IPS DF 6.9 (cell line): ENCODE data around the gene CISD3.

Experiments used
- DNase-seq: peaks from one replicate; pipeline ENCODE4 v3.0.0-alpha.2; 2013; ENCODE audit warnings: low read depth, low spot score
- H3K27ac ChIP-seq: one replicate; pipeline ENCODE4 v1.5.1; 2013; ENCODE audit warnings: low read length, control low read depth
- H3K27me3 ChIP-seq: 2 replicates; pipeline ENCODE4 v1.6.1; 2013; ENCODE audit warnings: mild to moderate bottlenecking, low read length; ENCODE audit not compliant: control insufficient read depth, insufficient read depth
- H3K36me3 ChIP-seq: 2 replicates; pipeline ENCODE4 v1.6.1; 2013; ENCODE audit warnings: low read length; ENCODE audit not compliant: control insufficient read depth, insufficient read depth
- H3K4me1 ChIP-seq: 2 replicates; pipeline ENCODE4 v1.6.1; 2013; ENCODE audit warnings: low read length; ENCODE audit not compliant: control insufficient read depth, insufficient read depth
- H3K4me3 ChIP-seq: 2 replicates; pipeline ENCODE4 v1.5.1; 2013; ENCODE audit warnings: mild to moderate bottlenecking, low read length
- H3K9me3 ChIP-seq: 2 replicates; pipeline ENCODE4 v1.6.1; 2013; ENCODE audit warnings: low read length, inconsistent platforms; ENCODE audit not compliant: control insufficient read depth, insufficient read depth
- WGBS: extraction: QIAGEN DNeasy Blood & Tissue Kit; methylation state at CpG from one replicate; pipeline ENCODE4 v1.1.7; 2013; ENCODE audit warnings: mixed read lengths, missing lambda C conversion rate; ENCODE audit not compliant: insufficient read length, insufficient coverage; 5-methylcytosine and 5-hydroxymethylcytosine counted together

Gene CISD3

DNA sequence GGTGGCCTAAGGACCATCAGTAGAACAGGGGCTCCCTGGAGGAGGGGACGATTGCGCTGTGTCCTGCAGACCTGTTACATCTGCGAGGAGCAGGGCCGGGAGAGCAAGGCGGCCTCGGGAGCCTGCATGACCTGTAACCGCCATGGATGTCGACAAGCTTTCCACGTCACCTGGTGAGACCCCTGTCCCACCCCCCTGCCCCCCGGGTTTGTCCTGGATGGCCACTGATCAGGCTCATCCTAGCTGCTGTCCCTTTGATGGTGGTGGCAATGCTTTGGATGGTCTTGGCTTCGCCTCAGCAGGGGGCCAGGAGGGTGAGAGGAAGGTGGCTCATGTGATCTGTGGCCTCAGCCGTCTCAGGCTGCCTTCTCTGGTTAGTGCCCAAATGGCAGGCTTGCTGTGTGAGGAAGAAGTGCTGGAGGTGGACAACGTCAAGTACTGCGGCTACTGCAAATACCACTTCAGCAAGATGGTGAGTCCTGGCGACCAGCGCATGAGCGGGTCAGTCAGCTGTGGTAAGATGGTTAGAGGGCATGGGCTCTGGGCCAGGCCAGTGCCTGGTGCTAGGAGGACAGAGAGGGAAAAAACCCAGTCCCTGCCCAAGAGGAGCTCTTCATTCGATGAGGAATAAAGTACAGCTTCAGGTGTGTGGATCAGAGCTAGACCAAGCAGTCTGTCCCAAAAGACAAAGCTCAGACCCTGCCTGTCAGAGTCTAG, 20.9 kb upstream of the CISD3 start:
- Histone ChIP-seq H3K27ac (no peak overlapping the region), H3K9me3 (no peaks in the 10 kb centered on the region), H3K27me3 (peaks cover 19% of the 10 kb centered on the region), H3K4me3 (no peak overlapping the region), H3K4me1 (peaks cover 17% of the 10 kb centered on the region), H3K36me3 (no peaks in the 10 kb centered on the region)
- no peak for DNase-seq
- WGBS: no CpG with 5 or more reads among the region's 18 CpGs

DNA sequence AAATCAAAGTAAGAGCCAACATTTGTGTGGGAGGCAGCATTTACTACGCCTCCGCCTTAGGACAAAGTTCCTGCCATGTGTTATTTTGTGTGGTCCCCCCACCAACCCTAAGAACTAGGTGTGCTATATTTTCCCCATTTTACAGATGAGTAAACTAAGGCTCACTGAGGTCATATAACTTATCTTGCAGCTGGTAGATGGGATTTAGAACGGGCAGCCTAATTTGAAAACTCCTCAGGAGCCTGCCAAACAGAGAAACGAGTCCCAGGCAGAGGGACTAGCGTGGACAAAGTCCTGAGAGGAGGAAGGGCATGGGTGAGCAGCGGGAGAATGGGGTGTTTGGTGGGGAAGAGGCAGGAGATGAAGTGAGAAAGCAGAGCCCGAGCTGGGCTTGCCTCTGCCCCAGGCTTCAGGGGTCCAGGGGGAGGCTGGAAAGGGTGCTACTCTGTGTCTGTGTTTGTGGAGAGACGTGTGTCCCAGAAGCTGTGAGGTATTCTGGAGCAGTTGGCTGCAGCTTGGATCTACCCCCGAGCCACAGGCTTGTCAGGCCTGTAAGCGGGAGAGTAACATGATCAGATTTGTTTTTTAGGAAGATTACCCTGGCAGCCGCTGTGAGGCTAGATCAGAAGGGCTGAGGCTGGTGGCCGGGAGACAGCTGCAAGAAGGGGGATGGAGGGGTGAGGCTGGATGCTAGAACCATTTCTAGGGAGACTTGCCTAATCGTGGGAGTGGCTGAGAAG, 20.1 kb upstream of the CISD3 start:
- Histone ChIP-seq H3K4me3 (no peak overlapping the region), H3K36me3 (no peaks in the 10 kb centered on the region), H3K27me3 (peaks cover 16% of the 10 kb centered on the region), H3K4me1 (peaks cover 16% of the 10 kb centered on the region), H3K9me3 (no peaks in the 10 kb centered on the region), H3K27ac (no peak overlapping the region)
- WGBS: no CpG with 5 or more reads among the region's 13 CpGs
- no peak for DNase-seq

DNA sequence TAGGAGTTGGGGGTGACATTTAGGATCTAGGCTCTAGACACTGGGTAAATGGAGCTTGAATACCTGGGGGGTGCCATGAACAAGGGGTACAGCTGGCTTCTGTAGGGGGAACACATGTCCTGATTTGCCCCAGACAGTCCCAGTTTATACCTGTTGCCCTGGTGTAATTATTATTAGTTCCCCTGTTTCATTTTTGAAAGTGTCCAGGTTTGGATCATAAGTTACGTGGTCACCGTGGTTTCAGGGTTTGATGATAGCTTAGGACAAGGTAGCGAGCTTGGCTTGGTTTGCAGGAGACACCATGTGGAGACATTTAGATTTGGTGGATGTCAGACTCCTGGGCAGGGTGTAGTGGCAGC, 19.6 kb upstream of the CISD3 start:
- no peak overlapping the region for H3K27ac ChIP-seq
- H3K36me3 ChIP-seq: no peaks in the 10 kb centered on the region
- no peak for DNase-seq
- no peak overlapping the region for H3K4me3 ChIP-seq
- peaks cover 16% of the 10 kb centered on the region for H3K27me3 ChIP-seq
- H3K4me1 ChIP-seq: peaks cover 21% of the 10 kb centered on the region
- no peaks in the 10 kb centered on the region for H3K9me3 ChIP-seq
- no CpG with 5 or more reads among the region's 3 CpGs for whole genome bisulfite sequencing

DNA sequence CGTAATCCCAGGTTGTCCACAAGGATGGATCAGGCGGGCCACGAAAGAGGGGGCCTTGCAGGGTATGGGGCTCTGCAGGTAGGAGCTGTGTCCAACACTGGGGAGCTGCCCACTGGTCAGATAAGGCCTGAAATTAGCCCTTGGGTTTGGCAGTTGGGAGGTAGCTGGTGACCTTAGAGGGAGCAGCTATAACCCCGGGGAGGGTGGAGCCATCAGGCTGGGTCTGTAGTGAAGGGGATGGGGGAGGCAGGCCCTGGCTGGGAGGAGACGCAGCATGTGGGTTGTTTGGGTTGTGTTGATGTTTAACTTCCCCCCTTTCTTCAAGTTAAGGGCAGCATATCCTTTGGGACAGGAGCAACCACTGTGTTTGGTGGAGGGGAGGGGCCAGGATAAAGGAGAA, 19.2 kb upstream of the CISD3 start:
- no peaks in the 10 kb centered on the region for H3K36me3 ChIP-seq
- H3K4me1 ChIP-seq: peaks cover 21% of the 10 kb centered on the region
- no peak overlapping the region for H3K4me3 ChIP-seq
- H3K27ac ChIP-seq: no peak overlapping the region
- H3K9me3 ChIP-seq: no peaks in the 10 kb centered on the region
- H3K27me3 ChIP-seq: peaks cover 16% of the 10 kb centered on the region
- WGBS: no CpG with 5 or more reads among the region's 5 CpGs
- DNase-seq: no peak

DNA sequence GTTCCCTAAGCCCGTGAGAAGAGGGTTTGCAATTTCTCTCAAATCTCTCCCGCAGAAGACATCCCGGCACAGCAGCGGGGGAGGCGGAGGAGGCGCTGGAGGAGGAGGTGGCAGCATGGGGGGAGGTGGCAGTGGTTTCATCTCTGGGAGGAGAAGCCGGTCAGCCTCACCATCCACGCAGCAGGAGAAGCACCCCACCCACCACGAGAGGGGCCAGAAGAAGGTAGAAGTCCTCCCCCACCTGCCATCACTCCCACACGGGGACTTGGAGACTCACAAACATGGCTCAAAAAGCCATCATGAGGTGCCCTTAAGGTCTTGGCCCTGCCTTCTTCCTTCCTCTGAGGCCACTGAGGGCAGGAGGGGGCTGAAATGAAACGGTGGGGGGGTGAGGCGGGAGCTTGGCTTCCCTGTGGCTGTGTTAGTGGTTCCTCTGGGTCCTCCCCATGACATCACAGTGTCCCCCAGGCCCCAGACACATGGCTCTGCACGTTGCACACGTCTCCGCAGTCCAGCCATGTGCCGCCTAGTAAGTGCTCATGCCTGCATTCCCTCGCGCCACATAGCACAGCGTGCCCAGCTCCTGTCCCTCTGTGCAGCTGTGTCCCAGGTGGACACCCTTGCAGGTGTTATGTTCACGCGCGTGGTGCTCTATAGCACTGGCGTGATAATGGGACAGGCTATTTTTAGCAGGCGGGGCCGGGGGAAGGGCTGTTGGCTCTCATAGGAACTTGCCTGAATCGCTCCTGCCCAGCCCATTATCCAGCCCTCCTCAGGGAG, 18.2 kb upstream of the CISD3 start:
- Histone ChIP-seq H3K9me3 (no peaks in the 10 kb centered on the region), H3K4me1 (peaks cover 19% of the 10 kb centered on the region), H3K4me3 (no peak overlapping the region), H3K36me3 (no peaks in the 10 kb centered on the region), H3K27me3 (peaks cover 8% of the 10 kb centered on the region; the same call in 1 of the 2 replicates), H3K27ac (no peak overlapping the region)
- DNase-seq: no peak
- no CpG with 5 or more reads among the region's 26 CpGs for WGBS

DNA sequence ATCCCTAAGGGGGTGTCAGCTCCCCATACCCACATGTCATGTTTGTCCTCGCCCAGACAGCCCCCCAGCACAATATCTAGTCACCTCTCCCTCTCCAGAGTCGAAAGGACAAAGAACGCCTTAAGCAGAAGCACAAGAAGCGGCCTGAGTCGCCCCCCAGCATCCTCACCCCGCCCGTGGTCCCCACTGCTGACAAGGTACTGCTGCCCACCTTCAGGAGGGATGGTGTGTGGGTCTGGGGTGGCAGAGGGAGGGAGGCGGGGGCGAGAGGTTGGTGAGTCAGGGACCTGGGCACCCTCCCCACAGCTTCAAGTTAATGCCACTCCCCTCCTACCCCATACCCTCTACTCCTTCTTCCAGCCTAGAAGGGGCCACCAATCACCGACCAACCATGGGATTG, 17.5 kb upstream of the CISD3 start:
- no CpG with 5 or more reads among the region's 10 CpGs for WGBS
- DNase-seq: no peak
- Histone ChIP-seq H3K9me3 (no peaks in the 10 kb centered on the region), H3K4me3 (no peak overlapping the region), H3K27me3 (peaks cover 3% of the 10 kb centered on the region; the same call in 1 of the 2 replicates), H3K36me3 (no peaks in the 10 kb centered on the region), H3K4me1 (peaks cover 14% of the 10 kb centered on the region), H3K27ac (no peak overlapping the region)

DNA sequence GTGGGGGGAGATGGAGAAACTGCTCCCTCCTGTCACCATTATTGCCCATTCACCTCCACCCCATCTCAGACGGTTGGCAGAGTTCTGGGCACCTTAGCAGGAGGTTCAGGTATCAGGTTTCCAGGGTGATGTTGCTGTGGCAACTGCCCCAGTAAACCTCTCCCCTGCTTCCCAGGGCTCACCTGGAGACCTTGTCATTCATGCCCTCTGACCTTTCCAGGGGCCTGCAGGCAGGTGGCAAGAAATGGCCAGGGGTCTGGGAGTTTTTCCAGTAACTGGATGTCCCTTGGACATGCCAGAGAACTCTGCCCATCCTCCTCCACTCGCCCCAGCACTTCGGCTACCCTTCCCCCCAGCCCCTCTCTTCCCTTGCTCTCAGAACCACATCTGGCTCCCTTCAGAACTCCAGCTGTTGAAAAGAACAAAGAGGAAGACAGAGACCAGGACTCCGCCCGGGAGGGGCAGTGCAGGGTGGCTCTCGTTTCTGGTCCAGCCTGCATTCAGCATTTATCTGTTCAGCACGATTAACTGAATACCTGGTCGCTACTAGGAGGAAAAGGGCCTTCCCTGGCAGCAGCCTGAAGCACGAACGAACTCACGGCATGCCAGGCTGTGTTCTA, 16.6 kb upstream of the CISD3 start:
- no peak for DNase-seq

DNA sequence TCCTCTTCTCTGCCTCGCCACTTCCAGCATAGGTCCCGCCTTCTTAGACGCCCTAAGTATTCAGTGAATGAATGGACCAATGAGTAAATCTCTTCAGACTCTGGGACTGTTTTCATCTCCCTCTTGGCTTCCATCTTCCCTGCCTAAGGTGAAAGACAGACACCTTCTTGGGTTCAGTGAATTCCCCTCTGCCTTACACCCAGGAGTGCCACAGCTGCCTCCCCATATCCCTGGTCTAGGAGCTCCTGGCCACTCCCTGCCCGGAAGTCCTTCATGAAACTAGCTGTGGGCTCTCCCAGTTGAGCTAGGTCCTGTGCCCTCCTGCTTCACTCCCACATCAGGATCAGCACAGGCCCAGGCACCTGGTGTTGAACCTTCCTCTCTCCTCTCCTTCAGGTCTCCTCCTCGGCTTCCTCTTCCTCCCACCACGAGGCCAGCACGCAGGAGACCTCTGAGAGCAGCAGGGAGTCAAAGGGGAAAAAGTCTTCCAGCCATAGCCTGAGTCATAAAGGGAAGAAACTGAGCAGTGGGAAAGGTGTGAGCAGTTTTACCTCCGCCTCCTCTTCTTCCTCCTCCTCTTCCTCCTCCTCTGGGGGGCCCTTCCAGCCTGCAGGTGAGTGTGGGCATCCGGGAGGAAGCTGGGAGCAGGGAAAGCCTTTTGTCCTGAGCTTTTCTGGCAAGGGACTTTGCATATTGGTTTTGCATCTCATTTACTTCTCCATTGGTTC, 14.8 kb upstream of the CISD3 start:
- H3K27me3 ChIP-seq: no peaks in the 10 kb centered on the region

More for the DNA sequence above, 16.6 kb upstream of the CISD3 start:
- Histone ChIP-seq H3K36me3 (no peaks in the 10 kb centered on the region), H3K4me3 (no peak overlapping the region), H3K27ac (no peak overlapping the region), H3K4me1 (peaks cover 14% of the 10 kb centered on the region), H3K27me3 (no peaks in the 10 kb centered on the region), H3K9me3 (no peaks in the 10 kb centered on the region)
- WGBS: no CpG with 5 or more reads among the region's 11 CpGs

DNA sequence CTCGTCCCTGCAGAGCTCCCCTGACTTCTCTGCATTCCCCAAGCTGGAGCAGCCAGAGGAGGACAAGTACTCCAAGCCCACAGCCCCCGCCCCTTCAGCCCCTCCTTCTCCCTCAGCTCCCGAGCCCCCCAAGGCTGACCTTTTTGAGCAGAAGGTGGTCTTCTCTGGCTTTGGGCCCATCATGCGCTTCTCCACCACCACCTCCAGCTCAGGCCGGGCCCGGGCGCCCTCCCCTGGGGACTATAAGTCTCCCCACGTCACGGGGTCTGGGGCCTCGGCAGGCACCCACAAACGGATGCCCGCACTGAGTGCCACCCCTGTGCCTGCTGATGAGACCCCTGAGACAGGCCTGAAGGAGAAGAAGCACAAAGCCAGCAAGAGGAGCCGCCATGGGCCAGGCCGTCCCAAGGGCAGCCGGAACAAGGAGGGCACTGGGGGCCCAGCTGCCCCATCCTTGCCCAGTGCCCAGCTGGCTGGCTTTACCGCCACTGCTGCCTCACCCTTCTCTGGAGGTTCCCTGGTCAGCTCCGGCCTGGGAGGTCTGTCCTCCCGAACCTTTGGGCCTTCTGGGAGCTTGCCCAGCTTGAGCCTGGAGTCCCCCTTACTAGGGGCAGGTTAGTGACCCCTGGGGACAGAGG, 13.7 kb upstream of the CISD3 start:
- no peak for DNase-seq
- Histone ChIP-seq H3K36me3 (no peaks in the 10 kb centered on the region), H3K27ac (no peak overlapping the region), H3K4me3 (no peak overlapping the region), H3K4me1 (peaks cover 21% of the 10 kb centered on the region), H3K27me3 (peaks cover 2% of the 10 kb centered on the region; the same call in 1 of the 2 replicates), H3K9me3 (no peaks in the 10 kb centered on the region)
- WGBS: no CpG with 5 or more reads among the region's 18 CpGs

More for the DNA sequence above, 14.8 kb upstream of the CISD3 start:
- no CpG with 5 or more reads among the region's 9 CpGs for WGBS
- no peak overlapping the region for H3K4me3 ChIP-seq
- no peaks in the 10 kb centered on the region for H3K36me3 ChIP-seq
- H3K27ac ChIP-seq: no peak overlapping the region
- no peaks in the 10 kb centered on the region for H3K9me3 ChIP-seq
- DNase-seq: no peak
- peaks cover 19% of the 10 kb centered on the region for H3K4me1 ChIP-seq
